Daoy (cell line): ENCODE data around the gene ILDR1. TPM values are rescaled to one million over a fixed set of nuclear protein-coding genes. Genes with fewer than 3 reads are reported as not detected.

Source experiments
- DNase-seq: peaks from one replicate; pipeline ENCODE4 v3.0.0-alpha.2; 2015; ENCODE audit warnings: low read depth
- total RNA-seq: library from RNA; depleted of rRNA; stranded (reverse); fragments of >200 nt; shearing (Covaris generic); gene quantifications from 2 replicates; pipeline ENCODE4 v1.2.3, GENCODE V29; 2014

Gene ILDR1
- total RNA-seq, 1 experiment from 2014 or later = not detected

DNA sequence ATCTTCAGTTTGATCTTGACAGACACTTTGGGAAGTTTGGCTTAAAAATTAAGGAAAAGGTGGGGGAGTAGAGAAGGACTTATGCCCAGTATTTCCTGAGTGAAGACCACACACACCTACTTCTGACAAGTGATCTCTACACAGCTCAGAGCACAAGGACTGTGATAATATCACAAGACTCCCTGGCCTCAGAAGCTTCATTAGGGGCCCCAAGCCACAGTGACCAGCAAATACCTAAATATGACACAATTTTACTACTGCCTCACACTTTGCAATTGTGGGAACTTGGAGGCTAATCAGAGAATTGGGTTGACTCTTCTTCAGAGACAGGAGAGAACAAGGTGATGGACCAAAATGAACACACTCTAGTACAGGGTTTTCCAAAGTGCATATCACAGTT, 2.6 kb downstream of the ILDR1 start:
- DNase-seq = no peak

- no peak for DNase-seq
Observed at GRCh38 chr3:122014741-122015140, 7.3 kb downstream of the ILDR1 start.

DNA sequence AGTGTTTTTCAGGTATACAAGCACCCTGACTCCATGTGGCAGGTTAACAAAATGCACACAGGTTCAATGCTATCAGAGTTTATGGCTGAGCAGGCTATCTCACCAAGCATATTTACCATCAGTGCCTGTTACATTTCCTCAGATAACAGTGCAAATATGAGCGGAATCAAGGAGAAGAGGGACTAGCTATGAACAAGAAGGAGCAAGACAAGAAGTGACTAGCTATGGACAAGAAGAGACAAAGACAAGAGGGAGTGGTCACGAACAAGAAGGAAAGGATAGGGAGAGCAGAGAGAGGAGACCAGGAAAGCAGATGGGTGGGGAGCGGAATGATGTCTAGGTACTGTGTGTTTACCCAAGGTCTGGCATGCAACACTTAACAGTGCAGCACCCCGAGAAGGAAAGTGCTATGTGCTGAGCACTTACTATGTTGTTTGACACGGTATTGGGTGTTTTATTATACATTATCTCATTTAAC, 8.6 kb downstream of the ILDR1 start:
- no peak for DNase-seq

DNA sequence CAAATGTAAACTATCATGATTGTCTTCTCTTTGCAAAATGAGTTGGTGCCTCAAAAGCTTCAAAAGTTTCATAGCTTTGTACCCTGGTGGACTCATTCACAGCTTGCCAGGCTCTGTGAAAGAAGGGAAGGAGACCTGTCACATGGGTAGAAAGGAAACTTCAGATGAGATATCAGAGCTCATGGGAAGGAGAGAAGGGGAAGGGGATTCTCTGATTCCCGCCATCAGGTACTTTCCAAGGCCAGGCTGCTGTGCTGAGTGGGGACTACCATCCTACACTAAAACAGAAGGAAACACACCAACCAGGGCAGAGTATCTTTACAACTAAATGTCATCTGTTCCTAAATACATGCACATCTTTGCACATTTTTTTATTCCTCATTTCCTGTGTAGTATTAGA, 9.2 kb downstream of the ILDR1 start:
- DNase-seq = no peak

- no peak for DNase-seq
Observed at GRCh38 chr3:122011396-122011795, 10.7 kb downstream of the ILDR1 start.

GRCh38 chr3:122010506-122010905, 11.5 kb downstream of the ILDR1 start:
- no peak for DNase-seq

DNA sequence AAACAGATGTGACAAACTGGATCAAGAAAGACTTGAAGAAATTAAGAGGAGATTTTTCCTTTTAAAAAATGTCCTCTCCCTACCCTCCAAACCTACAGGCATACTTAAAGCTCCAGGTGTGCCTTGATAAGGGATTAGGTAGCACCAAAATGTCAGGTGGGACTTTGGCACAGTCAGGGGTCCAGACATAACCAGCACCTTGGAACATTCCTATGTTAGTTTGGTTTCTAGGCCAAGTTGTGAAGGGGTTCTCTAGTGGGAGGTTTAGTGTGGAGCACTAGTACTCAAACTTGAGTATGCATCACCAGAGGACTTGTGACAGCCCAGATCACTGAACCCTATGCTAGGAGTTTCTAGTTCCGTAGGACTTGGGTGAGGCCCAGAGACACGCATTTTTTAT, 13.9 kb downstream of the ILDR1 start:
- DNase-seq = no peak

DNA sequence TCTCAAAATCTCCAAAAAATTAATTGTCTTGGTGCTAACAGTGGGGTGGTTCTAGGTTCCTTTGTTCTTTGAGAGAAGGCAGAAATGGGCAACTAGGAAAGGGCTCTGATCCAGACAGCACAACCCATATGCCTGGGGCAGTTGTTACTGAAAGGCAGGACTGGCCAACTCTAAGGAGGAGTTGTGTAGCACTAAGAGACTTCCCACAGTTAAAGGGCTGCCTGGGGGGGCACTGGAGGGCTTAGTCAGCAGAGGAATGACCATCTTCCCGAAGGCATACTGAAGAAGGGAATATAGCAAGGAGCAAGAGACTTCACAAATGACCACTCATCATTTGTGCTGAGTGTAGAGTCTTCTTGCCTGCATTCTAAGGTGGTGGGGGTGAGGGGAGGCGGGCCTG, 15.8 kb downstream of the ILDR1 start:
- no peak for DNase-seq

- peak; percentile 53 for DNase-seq
Observed at GRCh38 chr3:122004991-122005565, 17.0 kb downstream of the ILDR1 start.

- DNase-seq = no peak
Observed at GRCh38 chr3:122004107-122004506, 17.9 kb downstream of the ILDR1 start.

GRCh38 chr3:122003606-122004005, 18.4 kb downstream of the ILDR1 start:
- DNase-seq = no peak

GRCh38 chr3:122003112-122003511, 18.9 kb downstream of the ILDR1 start:
- no peak for DNase-seq

DNA sequence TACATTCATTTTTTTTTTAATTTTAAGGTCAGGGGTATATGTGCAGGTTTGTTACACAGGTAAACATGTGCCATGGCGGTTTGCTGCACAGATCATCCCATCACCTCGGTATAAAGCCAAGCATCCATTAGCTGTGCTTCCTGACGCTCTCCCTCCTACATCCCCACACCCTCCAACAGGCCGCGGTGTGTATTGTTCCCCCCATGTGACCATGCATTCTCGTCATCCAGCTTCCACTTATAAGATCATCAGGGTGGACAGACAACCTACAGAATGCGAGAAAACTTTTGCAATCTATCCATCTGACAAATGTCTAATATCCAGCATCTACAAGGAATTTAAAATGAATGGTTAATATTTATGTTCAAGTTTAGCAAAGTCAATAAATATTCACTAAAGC, 19.4 kb downstream of the ILDR1 start:
- no peak for DNase-seq

GRCh38 chr3:122001892-122002291, 20.2 kb downstream of the ILDR1 start:
- DNase-seq = no peak

- peak; percentile 46 for DNase-seq
Observed at GRCh38 chr3:122000936-122001605, 21.0 kb downstream of the ILDR1 start.

GRCh38 chr3:121999931-122000330, 22.1 kb downstream of the ILDR1 start:
- DNase-seq = no peak

DNA sequence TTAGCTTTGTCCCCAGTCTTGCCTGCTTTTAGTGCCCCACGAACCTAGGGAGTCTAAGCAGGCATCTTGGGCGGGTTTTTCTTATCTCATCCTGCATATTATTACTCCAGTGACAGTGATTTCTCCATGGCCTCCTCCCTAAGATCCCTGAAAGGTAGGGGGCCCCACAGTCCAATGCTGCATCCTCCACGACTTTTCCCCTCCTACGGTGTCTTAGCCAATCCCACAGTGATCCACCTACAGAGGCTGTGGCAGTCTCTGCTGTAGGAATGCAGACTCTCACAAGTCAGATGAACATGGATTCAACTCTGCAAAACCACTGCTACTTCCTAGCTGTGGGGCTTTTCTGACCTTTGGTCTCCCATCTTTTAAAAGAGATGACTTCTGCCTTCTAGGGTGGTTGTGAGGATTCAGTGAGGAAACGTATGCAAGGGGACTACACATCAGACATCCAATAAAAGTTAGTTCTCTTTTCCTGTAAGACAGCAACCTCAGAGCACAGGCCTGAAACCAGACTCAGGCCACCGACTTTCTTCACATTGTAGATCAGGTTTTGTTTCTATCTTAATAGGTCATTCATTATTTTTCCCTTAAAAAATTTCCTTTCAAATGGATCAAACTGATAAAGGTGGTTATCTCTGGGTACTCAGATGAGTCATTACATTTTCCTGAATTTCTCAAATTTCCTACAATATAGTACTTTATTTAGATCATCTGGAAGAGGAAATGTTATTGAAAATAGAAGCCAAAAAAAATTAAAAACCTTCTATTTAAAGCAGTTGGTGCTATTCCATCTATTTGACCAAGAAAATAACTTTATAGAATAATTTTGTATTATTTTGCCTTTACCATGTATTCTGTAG, 23.2 kb downstream of the ILDR1 start:
- no peak for DNase-seq

DNA sequence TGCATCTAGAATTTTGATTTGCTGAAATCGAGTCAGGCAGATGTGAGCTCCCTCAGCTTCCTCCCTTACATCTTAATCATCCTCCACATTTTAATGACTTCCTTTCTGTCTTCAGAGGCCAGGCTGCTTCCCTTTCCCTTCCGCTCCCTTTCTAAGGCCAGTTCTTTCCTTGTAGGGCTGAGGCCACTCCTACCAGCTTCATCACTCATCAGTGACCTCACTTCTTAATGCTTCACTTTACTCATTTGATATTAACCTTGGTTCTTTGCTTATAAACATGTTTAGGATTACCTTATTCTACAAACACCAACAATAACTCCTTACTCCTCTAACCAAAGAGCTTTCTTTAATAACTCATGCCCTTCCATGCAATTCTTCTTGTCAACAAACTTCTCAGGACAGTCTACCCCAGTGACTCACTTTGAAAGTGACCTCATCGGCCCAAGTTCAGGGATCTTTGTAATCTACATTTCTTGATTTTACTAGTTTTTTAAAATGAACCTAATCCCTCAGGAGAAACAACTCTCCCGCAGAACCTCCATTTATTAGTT, 23.9 kb downstream of the ILDR1 start:
- DNase-seq = peak; percentile 65

GRCh38 chr3:121997372-121997771, 24.7 kb downstream of the ILDR1 start:
- DNase-seq = no peak

GRCh38 chr3:121996441-121996840, 25.6 kb downstream of the ILDR1 start:
- no peak for DNase-seq

GRCh38 chr3:121995161-121996137, 26.6 kb downstream of the ILDR1 start:
- DNase-seq = peak; percentile 86
